ENCODE data around the gene CYSLTR2. TPM values are rescaled to one million over a fixed set of nuclear protein-coding genes. Genes with fewer than 3 reads are reported as not detected.

Gene CYSLTR2
- total RNA-seq, 1 experiment from 2014 or later = not detected

- Histone ChIP-seq H3K9me3 (no peaks in the 10 kb centered on the region), H3K4me3 (no peak overlapping the region), H3K27me3 (no peaks in the 10 kb centered on the region), H3K36me3 (no peaks in the 10 kb centered on the region)
- DNase-seq = no peak
Measured at GRCh38 chr13:48741377-48741776, 87.6 kb downstream of the CYSLTR2 start.

- Histone ChIP-seq H3K4me3 (no peak overlapping the region), H3K9me3 (no peaks in the 10 kb centered on the region), H3K27me3 (no peaks in the 10 kb centered on the region), H3K36me3 (no peaks in the 10 kb centered on the region)
- DNase-seq = no peak
Measured at GRCh38 chr13:48746821-48747220, 93.1 kb downstream of the CYSLTR2 start.

- Histone ChIP-seq H3K36me3 (no peaks in the 10 kb centered on the region), H3K9me3 (no peaks in the 10 kb centered on the region), H3K27me3 (no peaks in the 10 kb centered on the region), H3K4me3 (no peak overlapping the region)
- peak; percentile 11 for DNase-seq
Measured at GRCh38 chr13:48748681-48749080, 95.0 kb downstream of the CYSLTR2 start.

- DNase-seq = peak; percentile 71
- no peaks in the 10 kb centered on the region for H3K36me3 ChIP-seq
- no peaks in the 10 kb centered on the region for H3K27me3 ChIP-seq
- no peak overlapping the region for H3K4me3 ChIP-seq
- no peaks in the 10 kb centered on the region for H3K9me3 ChIP-seq
Measured at GRCh38 chr13:48749144-48749543, 95.4 kb downstream of the CYSLTR2 start.

GRCh38 chr13:48749699-48750473, 96.2 kb downstream of the CYSLTR2 start:
- Histone ChIP-seq H3K9me3 (no peaks in the 10 kb centered on the region), H3K27me3 (no peaks in the 10 kb centered on the region), H3K36me3 (no peaks in the 10 kb centered on the region), H3K4me3 (no peak overlapping the region)
- peak; percentile 95 for DNase-seq

GRCh38 chr13:48750588-48751383, 97.1 kb downstream of the CYSLTR2 start:
- H3K4me3 ChIP-seq = no peak overlapping the region
- no peaks in the 10 kb centered on the region for H3K9me3 ChIP-seq
- no peak for DNase-seq
- no peaks in the 10 kb centered on the region for H3K36me3 ChIP-seq
- no peaks in the 10 kb centered on the region for H3K27me3 ChIP-seq

- DNase-seq = no peak
- no peaks in the 10 kb centered on the region for H3K27me3 ChIP-seq
Measured at GRCh38 chr13:48760626-48761025, 106.9 kb downstream of the CYSLTR2 start.

More at GRCh38 chr13:48760626-48761025, 106.9 kb downstream of the CYSLTR2 start:
- Histone ChIP-seq H3K36me3 (no peaks in the 10 kb centered on the region), H3K4me3 (no peak overlapping the region), H3K9me3 (peaks cover 3% of the 10 kb centered on the region; the same call in 1 of the 2 replicates)

Other genes starting within 250 kb of the CYSLTR2 start
- not detected in 2 replicates for gene LPAR6, start 240.8 kb upstream of the CYSLTR2 start, total RNA-seq (2014; rRNA removed; shearing (Covaris generic); ENCODE audit: low replicate concordance)
- gene RCBTB2, start 120.8 kb upstream of the CYSLTR2 start, total RNA-seq (2014; rRNA removed; shearing (Covaris generic); ENCODE audit: low replicate concordance) = 2.0 and 3.0 TPM in 2 replicates